Stomach (tissue), 4 donors: ENCODE measurements around the gene SBF1.

Source experiments
- CTCF ChIP-seq, 7 experiments: fragments of 450-650 bp in 4 of 7; fragments of 200-600 bp in 3 of 7; sonication (generic) in 3 of 7; IDR thresholded peaks; one replicate each; pipeline ENCODE4 v1.5.1; 2016 to 2019; ENCODE audit warnings: antibody characterized with exemption in 7 of 7, control low read depth in 2 of 7, mild to moderate bottlenecking in 1 of 7
- EP300 ChIP-seq: sonication (generic); formaldehyde crosslinking; IDR thresholded peaks from one replicate; pipeline ENCODE4 v1.6.1; 2017; ENCODE audit warnings: antibody characterized with exemption
- POLR2A ChIP-seq, 4 donors: fragments of 450-650 bp; IDR thresholded peaks; one replicate each; pipeline ENCODE4 v1.6.1; 2016; ENCODE audit warnings: antibody characterized with exemption in 4 of 4, control low read depth in 2 of 4, mild to moderate bottlenecking in 1 of 4, moderate library complexity in 1 of 4
- POLR2AphosphoS5 ChIP-seq, 3 donors: sonication (generic); formaldehyde crosslinking; IDR thresholded peaks; one replicate each; pipeline ENCODE4 v1.6.1; 2016; ENCODE audit warnings: antibody characterized with exemption in 3 of 3

- TF ChIP-seq CTCF (IDR thresholded peaks at IDR 0.05) (no peak), POLR2AphosphoS5 (IDR thresholded peaks at IDR 0.05) (no peak), POLR2A (IDR thresholded peaks at IDR 0.05) (no peak), EP300 (no peak)
Measured at GRCh38 chr22:50408311-50408710, 66.5 kb downstream of the SBF1 start.
